A549 (cell line): ENCODE measurements around the gene PRCP. TPM values are rescaled to one million over a fixed set of nuclear protein-coding genes. Genes with fewer than 3 reads are reported as not detected.
A peak's percentile ranks its signal among the peaks of the same experiment; 100 is the strongest.

Experiments used
- ATAC-seq, 2 experiments: fragments of 200-7000 bp in 1 of 2; fragments of >200 bp in 1 of 2; cut with Nextera tagmentation in 1 of 2; cut with Tn5 transposase in 1 of 2; 3 replicates each; pipeline versions ENCODE4 v1.8.0 to v1.9.1; 2018 to 2020; ENCODE audit warnings: mild to moderate bottlenecking in 1 of 2, moderate library complexity in 1 of 2
- CTCF ChIA-PET: fragments of 300-600 bp; sonication (Branson Sonifier 250); formaldehyde crosslinking; extraction: SDS; loops from one replicate; lab custom pipeline; 2021; ENCODE audit warnings: antibody characterized with exemption, inconsistent platforms; lab: Yijun Ruan, JAX
- POLR2A ChIA-PET: fragments of 350-600 bp; formaldehyde crosslinking; extraction: SDS; loops from one replicate; lab custom pipeline; 2021; ENCODE audit warnings: antibody characterized with exemption, inconsistent platforms; lab: Yijun Ruan, JAX
- DNase-seq, 2 experiments: peaks; one replicate each; pipeline versions ENCODE4 v3.0.0 to v3.0.0-alpha.2; 2011 to 2016; ENCODE audit warnings: low read depth in 1 of 2, low spot score in 1 of 2
- FAIRE-seq: peaks from 2 replicates; lab custom pipeline; 2011; peaks lifted over from hg19 to GRCh38; lab: Jason Lieb, UNC
- H3K27ac ChIP-seq, 2 experiments: fragments of >200 bp; sonication (Bioruptor Twin); formaldehyde crosslinking; 3 replicates each; pipeline ENCODE4 v1.5.1; 2016 to 2017
- H3K4me1 ChIP-seq: fragments of >200 bp; sonication (Bioruptor Twin); formaldehyde crosslinking; 3 replicates; pipeline ENCODE4 v1.6.1; 2016
- H3K4me2 ChIP-seq: fragments of >200 bp; sonication (Bioruptor Twin); formaldehyde crosslinking; 3 replicates; pipeline ENCODE4 v1.6.1; 2016
- H3K4me3 ChIP-seq: fragments of >200 bp; sonication (Bioruptor Twin); formaldehyde crosslinking; 3 replicates; pipeline ENCODE4 v1.5.1; 2016
- H3K9me3 ChIP-seq: fragments of >200 bp; sonication (Bioruptor Twin); formaldehyde crosslinking; 3 replicates; pipeline ENCODE4 v1.6.1; 2016
- ATOH8 ChIP-seq: fragments of 250-450 bp; sonication (Bioruptor Pico); IDR thresholded peaks from 2 replicates; pipeline ENCODE4 v1.5.0; 2020; ENCODE audit warnings: low read depth, mild to moderate bottlenecking, moderate library complexity
- BCL3 ChIP-seq: fragments of >200 bp; sonication (Bioruptor Twin); formaldehyde crosslinking; IDR thresholded peaks from 3 replicates; pipeline ENCODE4 v1.6.1; 2016
- CEBPB ChIP-seq, 2 experiments: fragments of >200 bp in 1 of 2; sonication (Bioruptor Twin) in 1 of 2; formaldehyde crosslinking in 1 of 2; IDR thresholded peaks; 2 replicates each; pipeline ENCODE4 v1.6.1; 2012 to 2016
- EHF ChIP-seq: fragments of 250-450 bp; sonication (Bioruptor Pico); IDR thresholded peaks from 2 replicates; pipeline ENCODE4 v1.5.0; 2020; ENCODE audit warnings: mild to moderate bottlenecking
- EHMT2 ChIP-seq: fragments of 200-600 bp; sonication (generic); IDR thresholded peaks from 2 replicates; pipeline ENCODE4 v1.6.1; 2016; ENCODE audit warnings: antibody characterized with exemption, low read depth, mild to moderate bottlenecking, moderate library complexity
- GATA3 ChIP-seq: IDR thresholded peaks from 2 replicates; pipeline ENCODE4 v1.6.1; 2012; ENCODE audit warnings: borderline replicate concordance
- HES2 ChIP-seq: fragments of >200 bp; sonication (Bioruptor Twin); formaldehyde crosslinking; IDR thresholded peaks from 2 replicates; pipeline ENCODE4 v1.6.1; 2016
- HEYL ChIP-seq: fragments of 250-450 bp; sonication (Bioruptor Pico); IDR thresholded peaks from 2 replicates; pipeline ENCODE4 v1.8.0; 2021; ENCODE audit warnings: mild to moderate bottlenecking, moderate library complexity
- HOXB13 ChIP-seq: fragments of 250-450 bp; sonication (Bioruptor Pico); IDR thresholded peaks from 2 replicates; pipeline ENCODE4 v1.5.0; 2020; ENCODE audit warnings: low read depth, mild to moderate bottlenecking, moderate library complexity
- HOXB5 ChIP-seq: fragments of 250-450 bp; sonication (Bioruptor Pico); IDR thresholded peaks from 2 replicates; pipeline ENCODE4 v1.5.0; 2020; ENCODE audit warnings: mild to moderate bottlenecking, moderate library complexity
- MAFK ChIP-seq: fragments of 450-650 bp; IDR thresholded peaks from 2 replicates; pipeline ENCODE4 v1.6.1; 2014; ENCODE audit not compliant: partially characterized antibody
- NFE2L2 ChIP-seq: fragments of 150-350 bp; conservative IDR thresholded peaks from 2 replicates; pipeline ENCODE4 v1.6.1; 2014; ENCODE audit warnings: low read length
- PHF8 ChIP-seq: fragments of 200-600 bp; sonication (generic); IDR thresholded peaks from 2 replicates; pipeline ENCODE4 v1.6.1; 2016; ENCODE audit warnings: low read depth, mild to moderate bottlenecking, antibody characterized with exemption, moderate library complexity, borderline replicate concordance
- RAD21 ChIP-seq, 2 experiments: fragments of >200 bp in 1 of 2; sonication (Bioruptor Twin) in 1 of 2; formaldehyde crosslinking in 1 of 2; IDR thresholded peaks in 1 of 2; conservative IDR thresholded peaks in 1 of 2; 2 replicates in 1 of 2; 3 replicates in 1 of 2; pipeline ENCODE4 v1.6.1; 2012 to 2018; ENCODE audit warnings: inconsistent platforms in 1 of 2
- RCOR1 ChIP-seq: fragments of 150-350 bp; IDR thresholded peaks from 2 replicates; pipeline ENCODE4 v1.6.1; 2014; ENCODE audit warnings: antibody characterized with exemption, low read length, low read depth
- RNF2 ChIP-seq: fragments of 200-600 bp; sonication (generic); IDR thresholded peaks from 2 replicates; pipeline ENCODE4 v1.6.1; 2016; ENCODE audit warnings: low read depth, mild to moderate bottlenecking, antibody characterized with exemption, moderate library complexity, borderline replicate concordance
- SMC3 ChIP-seq: fragments of >200 bp; sonication (Bioruptor Twin); formaldehyde crosslinking; IDR thresholded peaks from 3 replicates; pipeline ENCODE4 v1.6.1; 2018; ENCODE audit warnings: inconsistent platforms
- WGBS: methylation state at CpG from one replicate; pipeline ENCODE4 v1.1.6; 2017; ENCODE audit errors: missing lambda C conversion rate; 5-methylcytosine and 5-hydroxymethylcytosine counted together
- polyA plus RNA-seq, 4 experiments: library from polyadenylated mRNA; depleted of rRNA in 3 of 4; stranded (reverse); fragments of >200 nt; fragmentation: RNase III in 1 of 4; extraction: RNeasy Plus Mini Kit Qiagen cat#74134 plus additional on column Dnase treatment in 1 of 4; gene quantifications; 2 replicates in 3 of 4; 3 replicates in 1 of 4; pipeline ENCODE4 v1.2.3, GENCODE V29; 2011 to 2017
- TF ChIP-seq, protein P1 (sequence below): fragments of >200 bp; sonication (Bioruptor Twin); formaldehyde crosslinking; IDR thresholded peaks from 3 replicates; pipeline ENCODE4 v1.5.1; 2016

PRCP gene
- polyA plus RNA-seq, 2 of the 4 experiments (the other 2 are of a cell fraction), result 49.8 to 86.2 TPM

DNA sequence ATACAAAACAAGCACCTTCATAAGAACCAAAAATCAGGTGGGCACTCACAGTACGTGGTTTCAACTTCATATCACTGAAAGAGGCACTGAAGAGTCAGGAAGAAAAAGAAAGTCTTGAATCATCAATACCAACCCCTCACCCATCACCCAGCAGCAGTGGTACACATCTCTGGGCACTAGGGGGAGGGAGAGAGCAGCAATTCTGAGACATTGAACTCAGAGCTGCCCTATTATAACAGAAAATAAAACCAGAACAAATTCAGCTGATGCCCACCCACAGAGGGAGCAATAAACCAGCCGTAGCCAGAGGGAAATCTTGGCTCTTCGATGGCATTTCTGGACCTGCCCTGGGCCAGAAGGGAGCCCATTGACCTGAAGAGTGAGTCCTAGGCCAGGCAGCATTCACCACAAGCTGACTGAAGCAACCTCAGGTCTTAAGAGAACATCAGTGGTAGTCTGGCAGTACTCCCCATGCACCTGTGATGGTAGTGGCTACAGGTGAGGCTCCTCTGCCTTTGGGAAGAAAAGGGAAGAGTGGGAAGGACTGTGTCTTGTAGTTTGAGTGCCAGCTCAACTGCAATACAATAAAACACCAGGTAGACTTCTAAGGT is 124.4 kb downstream of the PRCP start:
- FAIRE-seq, result no peak
- peak overlapping the region; percentile 34; the same call in 2 of the 3 replicates for H3K4me2 ChIP-seq
- no peak overlapping the region for H3K4me3 ChIP-seq
- POLR2A ChIA-PET, result interaction anchor here (0.6 kb wide), 1 partner anchor 1799 kb away, joined by 3 read pairs; no protein-coding TSS in a partner anchor
- ATAC-seq, result peak; percentile 89 to 96
- 2% methylated on average over 3 of the region's 3 CpGs for WGBS
- peak; percentile 40 to 42 for DNase-seq
- no peak overlapping the region for H3K27ac ChIP-seq
- no peaks in the 10 kb centered on the region for H3K9me3 ChIP-seq
- TF ChIP-seq, protein P1, sequence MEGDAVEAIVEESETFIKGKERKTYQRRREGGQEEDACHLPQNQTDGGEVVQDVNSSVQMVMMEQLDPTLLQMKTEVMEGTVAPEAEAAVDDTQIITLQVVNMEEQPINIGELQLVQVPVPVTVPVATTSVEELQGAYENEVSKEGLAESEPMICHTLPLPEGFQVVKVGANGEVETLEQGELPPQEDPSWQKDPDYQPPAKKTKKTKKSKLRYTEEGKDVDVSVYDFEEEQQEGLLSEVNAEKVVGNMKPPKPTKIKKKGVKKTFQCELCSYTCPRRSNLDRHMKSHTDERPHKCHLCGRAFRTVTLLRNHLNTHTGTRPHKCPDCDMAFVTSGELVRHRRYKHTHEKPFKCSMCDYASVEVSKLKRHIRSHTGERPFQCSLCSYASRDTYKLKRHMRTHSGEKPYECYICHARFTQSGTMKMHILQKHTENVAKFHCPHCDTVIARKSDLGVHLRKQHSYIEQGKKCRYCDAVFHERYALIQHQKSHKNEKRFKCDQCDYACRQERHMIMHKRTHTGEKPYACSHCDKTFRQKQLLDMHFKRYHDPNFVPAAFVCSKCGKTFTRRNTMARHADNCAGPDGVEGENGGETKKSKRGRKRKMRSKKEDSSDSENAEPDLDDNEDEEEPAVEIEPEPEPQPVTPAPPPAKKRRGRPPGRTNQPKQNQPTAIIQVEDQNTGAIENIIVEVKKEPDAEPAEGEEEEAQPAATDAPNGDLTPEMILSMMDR, result peak; percentile 54
- TF ChIP-seq RAD21 (conservative IDR thresholded peaks at IDR 0.05 in 1 of 2, IDR thresholded peaks at IDR 0.05 in 1 of 2) (peak; percentile 34 to 72; a peak in 3 of 5 replicates), HOXB5 (no peak)
- CTCF ChIA-PET, result interaction anchor here (0.6 to 2.0 kb wide), 13 partner anchors 9 to 1047 kb away, joined by 3 to 12 read pairs (median 5); partner anchors contain the start of genes FAM181B and RAB30
- no peaks in the 10 kb centered on the region for H3K4me1 ChIP-seq

- no peak for DNase-seq
- Histone ChIP-seq H3K4me3 (no peak overlapping the region), H3K4me1 (no peaks in the 10 kb centered on the region), H3K27ac (no peak overlapping the region), H3K4me2 (peak overlapping the region; percentile 34; the same call in 2 of the 3 replicates)
- no peak for FAIRE-seq
- TF ChIP-seq CEBPB (IDR thresholded peaks at IDR 0.05), result no peak
- TF ChIP-seq GATA3, result no peak
- TF ChIP-seq HEYL, result no peak
- no peak for TF ChIP-seq BCL3
- no peak for TF ChIP-seq NFE2L2
- no peak for TF ChIP-seq RCOR1
- no peak for TF ChIP-seq HOXB13 (CRISPR knock-in tag)
- no peak for TF ChIP-seq PHF8
- no peak for TF ChIP-seq MAFK
- TF ChIP-seq RAD21 (conservative IDR thresholded peaks at IDR 0.05 in 1 of 2, IDR thresholded peaks at IDR 0.05 in 1 of 2), result no peak
- no peak for TF ChIP-seq SMC3
- no peak for TF ChIP-seq EHMT2
- TF ChIP-seq EHF (CRISPR knock-in tag), result no peak
- TF ChIP-seq, protein P1, result no peak
- TF ChIP-seq RNF2, result no peak
- TF ChIP-seq HES2, result no peak
- no peak for TF ChIP-seq ATOH8 (CRISPR knock-in tag)
- TF ChIP-seq, all 56 proteins: peak for 0
- WGBS, result 5% methylated on average over 1 of the region's 1 CpG
- no peaks in the 10 kb centered on the region for H3K9me3 ChIP-seq
- ChIA-PET POLR2A (no interaction called here), CTCF (interaction anchor here (1.1 to 2.0 kb wide), 7 partner anchors 11 to 149 kb away, joined by 3 to 12 read pairs (median 5); no protein-coding TSS in a partner anchor)
- no peak for ATAC-seq
Observed at GRCh38 chr11:82775218-82775617, 125.0 kb downstream of the PRCP start.

Other genes with a start within 250 kb of the PRCP start
- not detected in 2 replicates for gene FAM181B, start 166.6 kb downstream of the PRCP start, polyA plus RNA-seq (2011; rRNA removed)
- gene FAM181B, start 166.6 kb downstream of the PRCP start, polyA plus RNA-seq (2017; fragmentation: RNase III; extraction: RNeasy Plus Mini Kit Qiagen cat#74134 plus additional on column Dnase treatment), result 0.01 to 0.03 TPM (median 0.03 TPM) in 3 replicates
- gene DDIAS, start 1.3 kb upstream of the PRCP start, polyA plus RNA-seq (2011; rRNA removed), result 19.9 and 23.9 TPM in 2 replicates
- gene DDIAS, start 1.3 kb upstream of the PRCP start, polyA plus RNA-seq (2017; fragmentation: RNase III; extraction: RNeasy Plus Mini Kit Qiagen cat#74134 plus additional on column Dnase treatment), result 14.7 to 19.6 TPM (median 16.1 TPM) in 3 replicates
- 6.2 and 7.0 TPM in 2 replicates for gene RAB30, start 171.5 kb upstream of the PRCP start, polyA plus RNA-seq (2011; rRNA removed)
- 3.9 to 4.7 TPM (median 4.2 TPM) in 3 replicates for gene RAB30, start 171.5 kb upstream of the PRCP start, polyA plus RNA-seq (2017; fragmentation: RNase III; extraction: RNeasy Plus Mini Kit Qiagen cat#74134 plus additional on column Dnase treatment)